Raji (cell line): ENCODE measurements around the gene STAG1.

Experiments used
- POLR2A ChIP-seq: IDR thresholded peaks from 2 replicates; pipeline ENCODE4 v1.6.1; 2011; ENCODE audit warnings: low read depth, low read length, control low read depth; ENCODE audit not compliant: insufficient read depth

Gene STAG1

GRCh38 chr3:136427236-136427635 lies 324.9 kb downstream of the STAG1 start:
- no peak for TF ChIP-seq POLR2A

DNA sequence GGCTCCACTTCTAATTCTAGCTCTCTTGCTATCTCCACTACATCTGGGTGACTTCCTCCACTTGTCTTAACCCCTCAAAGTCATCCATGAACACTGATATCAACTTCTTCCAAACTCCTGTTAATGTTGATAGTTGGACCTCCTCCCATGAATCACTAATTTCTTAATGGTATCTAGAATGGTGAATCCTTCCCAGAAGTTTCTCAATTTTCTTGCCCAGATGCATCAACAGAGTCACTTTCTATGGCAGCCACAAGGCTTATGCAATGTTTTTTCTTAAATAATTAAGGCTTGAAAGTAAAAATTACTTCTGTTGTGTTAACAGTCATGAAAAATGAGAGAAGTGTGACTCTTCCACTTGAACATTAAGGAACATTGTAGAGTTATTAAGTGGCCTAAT lies 337.7 kb downstream of the STAG1 start:
- TF ChIP-seq POLR2A, result no peak

DNA sequence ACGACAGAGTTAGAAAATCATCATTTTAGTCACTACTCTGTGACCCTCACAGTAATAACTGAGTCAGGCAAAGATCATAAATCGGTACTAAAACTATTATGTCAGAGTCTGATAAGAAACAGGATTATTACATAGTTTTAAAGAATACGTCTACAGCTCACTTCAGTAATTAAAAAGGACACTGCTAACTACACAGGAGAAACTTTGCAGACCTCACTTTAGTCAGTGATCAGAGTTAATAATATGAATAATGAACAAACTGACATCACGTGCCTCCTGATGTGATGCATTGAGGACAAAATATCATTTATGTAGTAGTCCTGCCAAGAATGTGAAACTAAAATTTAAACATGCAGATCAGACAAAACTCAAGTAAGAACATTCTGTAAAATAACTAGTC lies 339.9 kb downstream of the STAG1 start:
- TF ChIP-seq POLR2A, result no peak

DNA sequence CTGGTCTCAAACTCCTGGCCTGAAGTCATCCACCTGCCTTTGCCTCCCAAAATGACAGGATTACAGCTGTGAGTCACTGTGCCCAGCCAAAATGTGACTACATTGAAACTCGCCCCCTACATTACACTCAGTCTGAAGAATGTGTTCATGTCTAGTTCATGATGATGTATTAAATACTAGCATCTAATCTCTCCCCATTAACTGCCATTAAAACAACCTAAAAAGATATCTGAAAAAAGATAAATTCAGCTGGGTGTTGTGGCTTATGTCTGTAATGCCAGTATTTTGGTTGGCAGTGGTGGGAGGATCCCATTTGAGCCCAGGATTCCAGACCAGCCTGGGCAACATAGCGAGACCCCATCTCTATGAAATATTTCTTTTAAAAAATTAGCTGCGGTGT lies 342.6 kb downstream of the STAG1 start:
- TF ChIP-seq POLR2A, result no peak

DNA sequence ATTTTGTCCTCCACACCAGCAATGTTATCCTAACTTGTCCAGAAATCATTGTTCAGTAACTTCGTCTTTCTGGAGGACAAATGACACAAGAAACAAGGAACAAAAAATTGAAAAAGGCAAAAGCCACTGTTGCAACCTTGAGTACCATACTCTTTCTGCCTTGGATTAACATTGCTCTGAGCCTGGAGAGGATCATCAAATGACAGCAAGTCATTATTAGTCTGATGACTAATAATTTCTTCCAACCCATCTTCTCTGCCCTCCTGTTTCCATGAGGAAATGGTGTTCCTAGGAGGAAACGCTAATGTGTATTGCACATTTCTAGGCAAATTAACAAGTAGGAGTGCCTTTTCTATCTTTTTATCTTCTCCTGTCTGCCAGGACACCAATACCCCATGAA lies 348.1 kb downstream of the STAG1 start:
- no peak for TF ChIP-seq POLR2A

DNA sequence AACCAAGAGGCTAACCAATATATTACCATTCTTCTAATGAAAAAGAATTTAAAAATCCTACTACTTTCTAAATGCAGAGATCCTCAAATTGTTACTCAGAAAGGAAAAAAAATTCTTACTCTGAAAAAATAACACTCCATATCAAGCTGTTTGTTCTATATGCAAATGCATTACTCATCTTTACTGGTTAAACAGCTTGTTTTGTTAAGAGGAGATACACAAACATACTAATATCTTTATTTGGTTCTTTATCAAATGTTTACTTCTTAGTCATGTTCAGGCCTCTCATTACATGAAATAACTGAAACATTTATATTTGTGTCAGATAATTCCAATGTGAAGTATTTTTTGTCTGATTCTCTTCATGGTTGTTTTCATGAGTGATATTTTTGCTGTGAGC lies 355.3 kb downstream of the STAG1 start:
- TF ChIP-seq POLR2A, result no peak

GRCh38 chr3:136390574-136390973 lies 361.6 kb downstream of the STAG1 start:
- no peak for TF ChIP-seq POLR2A

- no peak for TF ChIP-seq POLR2A
These were observed 365.1 kb downstream of the STAG1 start for GRCh38 chr3:136387031-136387430.

DNA sequence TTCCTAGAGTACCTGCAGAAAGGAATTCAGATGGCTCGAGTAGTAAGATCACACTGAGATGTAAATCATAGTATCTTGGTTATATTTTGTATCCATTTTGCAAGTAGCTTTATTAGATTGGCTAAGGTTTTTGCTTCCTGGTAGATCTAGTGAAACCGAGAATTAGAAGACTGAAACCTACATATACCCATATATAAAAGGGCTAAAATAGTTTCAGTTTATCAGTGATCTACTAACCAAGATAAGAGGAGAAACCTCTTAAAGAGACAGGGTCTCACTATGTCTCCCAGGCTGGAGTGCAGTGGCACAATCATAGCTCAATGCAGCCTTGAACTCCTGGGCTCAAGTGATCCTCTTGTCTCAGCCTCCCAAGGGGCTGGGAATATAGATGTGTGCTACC lies 366.7 kb downstream of the STAG1 start:
- TF ChIP-seq POLR2A, result no peak

DNA sequence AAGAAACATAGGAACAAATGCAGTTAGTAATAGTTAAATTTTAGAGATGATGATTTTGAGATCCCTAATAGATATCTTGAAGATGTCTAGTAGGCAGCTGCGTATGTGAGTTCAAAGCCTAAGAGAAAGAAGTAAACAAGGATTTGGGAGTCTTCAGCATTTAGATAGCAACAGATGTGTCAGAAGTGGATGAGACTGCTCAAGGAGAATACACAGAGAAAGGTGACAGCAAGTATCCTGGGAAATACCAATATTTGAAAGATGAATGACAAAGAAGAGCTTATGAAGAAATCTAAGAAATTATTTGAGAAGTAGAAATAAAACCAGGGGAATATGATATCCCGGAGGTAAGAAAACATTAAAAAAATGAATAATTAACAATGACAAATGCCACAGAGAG lies 371.1 kb downstream of the STAG1 start:
- TF ChIP-seq POLR2A, result no peak

DNA sequence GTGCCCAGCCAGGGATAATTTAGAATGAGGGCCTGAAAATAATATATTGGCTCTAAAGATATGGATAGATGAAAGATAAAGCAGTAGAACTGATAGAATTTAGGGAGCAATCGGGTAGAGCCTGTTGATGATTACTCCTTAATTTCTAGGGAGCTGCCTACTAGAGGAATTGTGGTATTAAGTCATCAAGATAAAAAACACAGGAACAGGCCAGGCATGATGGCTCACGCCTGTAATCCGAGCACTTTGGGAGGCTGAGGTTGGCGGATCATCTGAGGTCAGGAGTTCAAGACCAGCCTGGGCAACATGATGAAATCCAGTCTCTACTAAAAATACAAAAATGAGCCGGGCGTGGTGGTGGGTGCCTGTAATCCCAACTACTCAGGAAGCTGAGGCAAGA lies 371.6 kb downstream of the STAG1 start:
- TF ChIP-seq POLR2A, result no peak

- TF ChIP-seq POLR2A, result no peak
These were observed 374.2 kb downstream of the STAG1 start for GRCh38 chr3:136378011-136378410.

- TF ChIP-seq POLR2A, result no peak
These were observed 374.7 kb downstream of the STAG1 start for GRCh38 chr3:136377508-136377907.

GRCh38 chr3:136366289-136366688 lies 385.9 kb downstream of the STAG1 start:
- no peak for TF ChIP-seq POLR2A

GRCh38 chr3:136353461-136353860 lies 398.7 kb downstream of the STAG1 start:
- no peak for TF ChIP-seq POLR2A

- no peak for TF ChIP-seq POLR2A
These were observed 400.3 kb downstream of the STAG1 start for GRCh38 chr3:136351905-136352304.

DNA sequence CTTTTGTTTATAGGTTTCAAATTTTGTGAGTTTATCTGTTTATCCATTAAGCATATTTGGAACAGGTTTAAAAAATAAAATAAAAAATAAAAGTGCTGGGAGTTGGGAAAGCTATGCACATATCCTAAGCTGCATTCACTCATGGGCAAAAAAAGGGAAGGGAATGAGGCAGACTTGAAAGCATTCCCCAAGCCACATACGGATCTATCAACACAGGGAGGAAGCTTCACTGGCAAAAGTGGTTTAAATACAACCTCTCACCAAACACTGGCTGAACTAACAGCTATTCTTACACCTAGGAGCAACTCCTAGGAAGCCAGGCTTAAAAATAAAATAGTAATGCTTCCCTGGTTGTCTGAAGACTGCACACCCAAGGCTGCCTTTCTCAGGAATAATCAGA lies 400.8 kb downstream of the STAG1 start:
- no peak for TF ChIP-seq POLR2A

GRCh38 chr3:136350557-136350956 lies 401.6 kb downstream of the STAG1 start:
- TF ChIP-seq POLR2A, result no peak
